H9 (cell line): ENCODE measurements around the gene RGS3. TPM values are rescaled to one million over a fixed set of nuclear protein-coding genes. Genes with fewer than 3 reads are reported as not detected.

Experiments
- DNase-seq: peaks from one replicate; pipeline ENCODE4 v3.0.0-alpha.2; 2017
- H2AFZ ChIP-seq: one replicate; pipeline ENCODE4 v1.6.1; 2013; ENCODE audit warnings: mild to moderate bottlenecking, low read length, control low read depth, moderate library complexity
- H2AK5ac ChIP-seq: 2 replicates; pipeline ENCODE4 v1.6.1; 2013; ENCODE audit warnings: low read length, control low read depth, mixed read lengths; ENCODE audit not compliant: insufficient read length
- H2BK120ac ChIP-seq: one replicate; pipeline ENCODE4 v1.6.1; 2013; ENCODE audit warnings: low read depth, mild to moderate bottlenecking, low read length, control low read depth, inconsistent platforms; ENCODE audit not compliant: poor library complexity, severe bottlenecking
- H2BK12ac ChIP-seq: 2 replicates; pipeline ENCODE4 v1.6.1; 2013; ENCODE audit warnings: low read length, control low read depth, mixed read lengths, low read depth; ENCODE audit not compliant: insufficient read length
- H2BK15ac ChIP-seq: 2 replicates; pipeline ENCODE4 v1.6.1; 2013; ENCODE audit warnings: low read depth, low read length, control low read depth
- H2BK20ac ChIP-seq: one replicate; pipeline ENCODE4 v1.6.1; 2013; ENCODE audit warnings: low read depth, mild to moderate bottlenecking, low read length, control low read depth, inconsistent platforms; ENCODE audit not compliant: poor library complexity, severe bottlenecking
- H2BK5ac ChIP-seq: 2 replicates; pipeline ENCODE4 v1.6.1; 2013; ENCODE audit warnings: low read length, control low read depth, mixed read lengths; ENCODE audit not compliant: insufficient read length
- H3K14ac ChIP-seq: 2 replicates; pipeline ENCODE4 v1.6.1; 2013; ENCODE audit warnings: low read length, control low read depth; ENCODE audit not compliant: insufficient read depth
- H3K18ac ChIP-seq: 2 replicates; pipeline ENCODE4 v1.6.1; 2013; ENCODE audit warnings: low read depth, mild to moderate bottlenecking, mixed read lengths, low read length, control low read depth; ENCODE audit not compliant: insufficient read length
- H3K23ac ChIP-seq: 2 replicates; pipeline ENCODE4 v1.6.1; 2013; ENCODE audit warnings: low read length, control low read depth, mixed read lengths, low read depth; ENCODE audit not compliant: insufficient read length
- H3K23me2 ChIP-seq: 2 replicates; pipeline ENCODE4 v1.6.1; 2013; ENCODE audit warnings: low read depth, mild to moderate bottlenecking, mixed read lengths, low read length, control low read depth; ENCODE audit not compliant: insufficient read length, poor library complexity, severe bottlenecking
- H3K27ac ChIP-seq: 2 replicates; pipeline ENCODE4 v1.5.1; 2013; ENCODE audit warnings: low read length, control low read depth, mixed read lengths, low read depth; ENCODE audit not compliant: insufficient read length
- H3K27me3 ChIP-seq: 2 replicates; pipeline ENCODE4 v1.6.1; 2013; ENCODE audit warnings: low read length, control low read depth, inconsistent platforms; ENCODE audit not compliant: insufficient read depth
- H3K4ac ChIP-seq: 2 replicates; pipeline ENCODE4 v1.6.1; 2013; ENCODE audit warnings: low read depth, mild to moderate bottlenecking, control low read depth, inconsistent platforms, low read length, moderate library complexity
- H3K4me1 ChIP-seq: 2 replicates; pipeline ENCODE4 v1.6.1; 2013; ENCODE audit warnings: low read length, control low read depth, inconsistent platforms; ENCODE audit not compliant: insufficient read depth
- H3K4me2 ChIP-seq: 2 replicates; pipeline ENCODE4 v1.6.1; 2013; ENCODE audit warnings: low read length, control low read depth, mixed read lengths; ENCODE audit not compliant: insufficient read length, insufficient read depth
- H3K56ac ChIP-seq: 2 replicates; pipeline ENCODE4 v1.6.1; 2013; ENCODE audit warnings: low read depth, mild to moderate bottlenecking, mixed read lengths, low read length, control low read depth; ENCODE audit not compliant: insufficient read length
- H3K79me1 ChIP-seq: 2 replicates; pipeline ENCODE4 v1.6.1; 2013; ENCODE audit warnings: low read depth, mild to moderate bottlenecking, moderate library complexity, low read length, control low read depth, inconsistent platforms; ENCODE audit not compliant: insufficient read depth, poor library complexity, severe bottlenecking
- H3K79me2 ChIP-seq: 2 replicates; pipeline ENCODE4 v1.6.1; 2013; ENCODE audit warnings: low read length, control low read depth, inconsistent platforms; ENCODE audit not compliant: insufficient read depth
- H3K9ac ChIP-seq: 2 replicates; pipeline ENCODE4 v1.6.1; 2013; ENCODE audit warnings: low read length, control low read depth, mixed read lengths; ENCODE audit not compliant: insufficient read length; ENCODE audit errors: extremely low read depth
- H3K9me3 ChIP-seq: one replicate; pipeline ENCODE4 v1.6.1; 2013; ENCODE audit warnings: low read depth, low read length, inconsistent platforms; ENCODE audit not compliant: control insufficient read depth
- H3T11ph ChIP-seq: one replicate; pipeline ENCODE4 v1.6.1; 2013; ENCODE audit warnings: mild to moderate bottlenecking, low read length, control low read depth, inconsistent platforms
- H4K20me1 ChIP-seq: one replicate; pipeline ENCODE4 v1.6.1; 2013; ENCODE audit not compliant: control insufficient read depth, insufficient read length, insufficient read depth
- H4K5ac ChIP-seq: 2 replicates; pipeline ENCODE4 v1.6.1; 2013; ENCODE audit warnings: low read depth, mild to moderate bottlenecking, mixed read lengths, low read length, control low read depth; ENCODE audit not compliant: insufficient read length
- H4K8ac ChIP-seq: replicated peaks from 2 replicates; pipeline ENCODE4 v1.6.1; 2013; ENCODE audit warnings: low read length, control low read depth, mixed read lengths, low read depth; ENCODE audit not compliant: insufficient read length
- H4K91ac ChIP-seq: 2 replicates; pipeline ENCODE4 v1.6.1; 2013; ENCODE audit warnings: low read depth, mild to moderate bottlenecking, moderate library complexity, mixed read lengths, low read length, control low read depth; ENCODE audit not compliant: insufficient read length
- H3K27ac Mint-ChIP-seq, 3 experiments: 2 replicates in 2 of 3; 3 replicates in 1 of 3; pipeline ENCODE4 v1.8.0; 2020 to 2021; ENCODE audit warnings: mixed read lengths in 3 of 3, mild to moderate bottlenecking in 1 of 3, moderate library complexity in 1 of 3
- H3K27me3 Mint-ChIP-seq: 2 replicates; pipeline ENCODE4 v1.8.0; 2021; ENCODE audit warnings: low read depth, mild to moderate bottlenecking, moderate library complexity, mixed read lengths
- H3K36me3 Mint-ChIP-seq, 3 experiments: 2 replicates in 2 of 3; 3 replicates in 1 of 3; pipeline ENCODE4 v1.8.0; 2020 to 2021; ENCODE audit warnings: low read depth in 3 of 3, mixed read lengths in 3 of 3; ENCODE audit not compliant: insufficient read depth in 1 of 3
- H3K4me1 Mint-ChIP-seq, 2 experiments: 2 replicates each; pipeline ENCODE4 v1.8.0; 2020; ENCODE audit warnings: mixed read lengths in 2 of 2
- H3K4me3 Mint-ChIP-seq, 2 experiments: 2 replicates in 1 of 2; 3 replicates in 1 of 2; pipeline ENCODE4 v1.8.0; 2020 to 2021; ENCODE audit warnings: mild to moderate bottlenecking in 2 of 2, mixed read lengths in 2 of 2, moderate library complexity in 1 of 2
- H3K9me3 Mint-ChIP-seq, 2 experiments: 2 replicates in 1 of 2; 3 replicates in 1 of 2; pipeline ENCODE4 v1.8.0; 2020; ENCODE audit warnings: mild to moderate bottlenecking in 2 of 2, mixed read lengths in 2 of 2, moderate library complexity in 1 of 2
- CTCF ChIP-seq: fragments of 200-600 bp; sonication (generic); conservative IDR thresholded peaks from 3 replicates; pipeline ENCODE4 v1.8.0; 2021; ENCODE audit warnings: antibody characterized with exemption, mild to moderate bottlenecking
- WGBS: extraction: QIAGEN DNeasy Blood & Tissue Kit; methylation state at CpG from one replicate; pipeline ENCODE4 v1.1.7; 2013; ENCODE audit warnings: missing lambda C conversion rate, low lambda C conversion rate, mixed read lengths; ENCODE audit not compliant: insufficient read length; ENCODE audit errors: extremely low coverage; 5-methylcytosine and 5-hydroxymethylcytosine counted together
- total RNA-seq: library from RNA; stranded (reverse); gene quantifications from 2 replicates; pipeline ENCODE4 v1.2.1, GENCODE V29; 2021

The RGS3 gene
- total RNA-seq, 1 experiment from 2014 or later = 13.9 TPM

- Mint-ChIP-seq H3K27me3 (no peaks in the 10 kb centered on the region), H3K4me1 (peaks cover 13 to 20% of the 10 kb centered on the region in 2 experiments), H3K4me3 (no peak overlapping the region), H3K27ac (no peak overlapping the region; a peak in 2 of 7 replicates), H3K9me3 (no peaks in the 10 kb centered on the region), H3K36me3 (peaks cover 0 to 8% (median 0%) of the 10 kb centered on the region in 3 experiments; a peak in 1 of 7 replicates)
- H2BK5ac ChIP-seq = no peak overlapping the region
- H4K8ac ChIP-seq = no peak overlapping the region
- H2BK120ac ChIP-seq = no peak overlapping the region
- H3K14ac ChIP-seq = no peak overlapping the region
- H2AK5ac ChIP-seq = no peak overlapping the region
- H4K91ac ChIP-seq = no peak overlapping the region
- H2BK20ac ChIP-seq = no peak overlapping the region
- no peak overlapping the region for H3T11ph ChIP-seq
- no peak overlapping the region for H3K27ac ChIP-seq
- H4K5ac ChIP-seq = no peak overlapping the region
- H3K9me3 ChIP-seq = no peaks in the 10 kb centered on the region
- no peaks in the 10 kb centered on the region for H3K79me2 ChIP-seq
- H4K20me1 ChIP-seq = no peaks in the 10 kb centered on the region
- no peaks in the 10 kb centered on the region for H3K23me2 ChIP-seq
- no peak for DNase-seq
- no peak overlapping the region for H3K56ac ChIP-seq
- no peak overlapping the region for H3K9ac ChIP-seq
- H3K23ac ChIP-seq = no peak overlapping the region
- no peaks in the 10 kb centered on the region for H3K27me3 ChIP-seq
- no peaks in the 10 kb centered on the region for H3K79me1 ChIP-seq
- H2BK15ac ChIP-seq = no peak overlapping the region
- WGBS = no CpG with 5 or more reads among the region's 8 CpGs
- H3K18ac ChIP-seq = no peak overlapping the region
- H3K4ac ChIP-seq = no peak overlapping the region
- H2AFZ ChIP-seq = no peak overlapping the region
- no peak overlapping the region for H2BK12ac ChIP-seq
- H3K4me2 ChIP-seq = no peak overlapping the region
- H3K4me1 ChIP-seq = peaks cover 3% of the 10 kb centered on the region; the same call in 1 of the 2 replicates
- no peak for TF ChIP-seq CTCF
Observed at GRCh38 chr9:113526231-113526746, 62.8 kb downstream of the RGS3 start.
